ENCODE results near the gene ABITRAM.
"Not testable (repeated sequence)": the region's sequence is repeated elsewhere in the genome, so short reads cannot be mapped to it uniquely, and the experiment has no call there.

GRCh38 chr9:108971392-108971791 is 37.2 kb downstream of the ABITRAM start:
- TF ChIP-seq POLR2A, EP300 (IDR thresholded peaks at IDR 0.05): not testable (repeated sequence)
- TF ChIP-seq, protein P1, sequence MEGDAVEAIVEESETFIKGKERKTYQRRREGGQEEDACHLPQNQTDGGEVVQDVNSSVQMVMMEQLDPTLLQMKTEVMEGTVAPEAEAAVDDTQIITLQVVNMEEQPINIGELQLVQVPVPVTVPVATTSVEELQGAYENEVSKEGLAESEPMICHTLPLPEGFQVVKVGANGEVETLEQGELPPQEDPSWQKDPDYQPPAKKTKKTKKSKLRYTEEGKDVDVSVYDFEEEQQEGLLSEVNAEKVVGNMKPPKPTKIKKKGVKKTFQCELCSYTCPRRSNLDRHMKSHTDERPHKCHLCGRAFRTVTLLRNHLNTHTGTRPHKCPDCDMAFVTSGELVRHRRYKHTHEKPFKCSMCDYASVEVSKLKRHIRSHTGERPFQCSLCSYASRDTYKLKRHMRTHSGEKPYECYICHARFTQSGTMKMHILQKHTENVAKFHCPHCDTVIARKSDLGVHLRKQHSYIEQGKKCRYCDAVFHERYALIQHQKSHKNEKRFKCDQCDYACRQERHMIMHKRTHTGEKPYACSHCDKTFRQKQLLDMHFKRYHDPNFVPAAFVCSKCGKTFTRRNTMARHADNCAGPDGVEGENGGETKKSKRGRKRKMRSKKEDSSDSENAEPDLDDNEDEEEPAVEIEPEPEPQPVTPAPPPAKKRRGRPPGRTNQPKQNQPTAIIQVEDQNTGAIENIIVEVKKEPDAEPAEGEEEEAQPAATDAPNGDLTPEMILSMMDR (IDR thresholded peaks at IDR 0.05), result not testable (repeated sequence)
